Heart right ventricle (tissue), 16 donors: ENCODE data around the gene RBMS3. TPM values are rescaled to one million over a fixed set of nuclear protein-coding genes. Genes with fewer than 3 reads are reported as not detected.

ENCODE experiments used
- ATAC-seq, 8 donors: fragments of 200-7000 bp; cut with Tn5 transposase; one replicate each; pipeline ENCODE4 v1.9.1; 2020; ENCODE audit warnings: mild to moderate bottlenecking in 8 of 8, moderate library complexity in 8 of 8, moderate number of reproducible peaks in 1 of 8
- DNase-seq, 2 donors: peaks; one replicate each; pipeline ENCODE4 v3.0.0-alpha.2; 2020
- H3K27ac ChIP-seq, 10 donors: fragments of 200-600 bp; sonication (generic) in 2 of 10; one replicate each; pipeline versions ENCODE4 v1.5.0 to v1.8.0; 2020 to 2022; ENCODE audit warnings: mild to moderate bottlenecking in 3 of 10
- H3K27me3 ChIP-seq, 7 donors: fragments of 200-600 bp; one replicate each; pipeline ENCODE4 v1.8.0; 2021 to 2022; ENCODE audit warnings: mild to moderate bottlenecking in 2 of 7
- H3K36me3 ChIP-seq, 9 donors: fragments of 200-600 bp; sonication (generic) in 1 of 9; one replicate each; pipeline versions ENCODE4 v1.5.0 to v1.8.0; 2020 to 2022; ENCODE audit warnings: mild to moderate bottlenecking in 2 of 9
- H3K4me1 ChIP-seq, 9 donors: fragments of 200-600 bp; sonication (generic) in 1 of 9; one replicate each; pipeline versions ENCODE4 v1.5.0 to v1.8.0; 2020 to 2022; ENCODE audit warnings: mild to moderate bottlenecking in 4 of 9
- H3K4me3 ChIP-seq, 10 donors: fragments of 200-600 bp; sonication (generic) in 2 of 10; one replicate each; pipeline versions ENCODE4 v1.5.0 to v1.8.0; 2020 to 2022; ENCODE audit warnings: mild to moderate bottlenecking in 7 of 10, moderate library complexity in 2 of 10
- H3K9me3 ChIP-seq, 11 donors: fragments of 200-600 bp in 10 of 11; sonication (generic) in 2 of 11; one replicate each; pipeline versions ENCODE4 v1.5.0 to v1.8.0; 2013 to 2022; ENCODE audit warnings: mild to moderate bottlenecking in 2 of 11, control low read depth in 1 of 11, moderate library complexity in 1 of 11
- WGBS, 2 donors: extraction: QIAGEN DNeasy Blood & Tissue Kit; methylation state at CpG; one replicate each; pipeline ENCODE4 v1.1.7; 2013; ENCODE audit warnings: inconsistent platforms in 1 of 2; 5-methylcytosine and 5-hydroxymethylcytosine counted together
- intact Hi-C, 10 donors: fragments of 100-400 bp; cut with DNase I; formaldehyde crosslinking; loops; one replicate each; pipeline versions ENCODE4 v1.11.1 to v1.14.2; 2022
- polyA plus RNA-seq, 2 donors: library from polyadenylated mRNA; stranded (reverse); fragments of 200-250 nt; gene quantifications; one replicate each; pipeline ENCODE4 v1.2.3, GENCODE V29; 2013
- total RNA-seq, 10 donors: library from RNA; stranded (reverse); fragmentation: NEBNext Ultra II Directional in 3 of 10; extraction: Animal tissue kit (Norgen Biotek cat#: 25700) in 3 of 10; gene quantifications; one replicate each; pipeline versions ENCODE4 v1.2.1 to v1.2.4, GENCODE V29; 2021 to 2023
- TF ChIP-seq, protein P1 (sequence below), 9 donors: fragments of 200-600 bp; sonication (generic) in 2 of 9; IDR thresholded peaks; one replicate each; pipeline versions ENCODE4 v1.5.0 to v1.8.0; 2021 to 2022; ENCODE audit warnings: antibody characterized with exemption in 9 of 9, mild to moderate bottlenecking in 5 of 9, moderate library complexity in 1 of 9
- donor health status: Arrhythmogenic right ventricular cardiomyopathy.
- donor health status: ischemic (EF 13 %, LVEDD 7.1; RV severe dilation, severe dysfunction).
- donor health status: healthy with polysubstance abuse.
- donor health status: DM: no; HTN: yes; CAD: no.
- donor health status: DM: no; HTN: no; CAD: no.
- donor health status: ischemic (EF 25% LVEDD 6.9; RV normal size, moderate dysfunction).
- donor health status: ischemic (EF 25% LVEDD 5.7; RV mildly dilated, moderate dysfunction).
- donor health status: healthy.
- donor health status: DM: yes; HTN: yes; CAD: no.
- donor health status: Ischemic cardiomyopathy.
- donor health status: ischemic (EF 35%, LVEDD 5.7; RV mildly dilated, moderate dysfunction).
- donor health status: nonischemic (EF 11% LVEDD 7.7; RV severe dilation, severe dysfunction).
- donor health status: DM: yes; HTN: yes; CAD: no.
- donor health status: PGD.
- donor health status: ischemic (EF 29% LVEDD 5.4; RV normal size, mild dysfunction).
- donor health status: nonischemic (EF 23%, LVEDD 6.1; RV moderate dilation, normal function).

Gene RBMS3
- total and polyA plus RNA-seq, 12 donors, result 3.2 to 41.1 (median 26.4) TPM

- intact Hi-C loops, result no loop called here
These were observed 346.6 kb downstream of the RBMS3 start for GRCh38 chr3:29627136-29628117.

GRCh38 chr3:29628795-29629194 is 347.9 kb downstream of the RBMS3 start:
- no peaks in the 10 kb centered on the region for H3K27me3 ChIP-seq
- H3K27ac ChIP-seq, result no peak overlapping the region
- DNase-seq, result no peak
- no peaks in the 10 kb centered on the region for H3K9me3 ChIP-seq
- H3K36me3 ChIP-seq, result no peaks in the 10 kb centered on the region
- peaks cover 0 to 27% (median 15%) of the 10 kb centered on the region in 9 donors for H3K4me1 ChIP-seq
- intact Hi-C loops, result no loop called here
- TF ChIP-seq, protein P1, sequence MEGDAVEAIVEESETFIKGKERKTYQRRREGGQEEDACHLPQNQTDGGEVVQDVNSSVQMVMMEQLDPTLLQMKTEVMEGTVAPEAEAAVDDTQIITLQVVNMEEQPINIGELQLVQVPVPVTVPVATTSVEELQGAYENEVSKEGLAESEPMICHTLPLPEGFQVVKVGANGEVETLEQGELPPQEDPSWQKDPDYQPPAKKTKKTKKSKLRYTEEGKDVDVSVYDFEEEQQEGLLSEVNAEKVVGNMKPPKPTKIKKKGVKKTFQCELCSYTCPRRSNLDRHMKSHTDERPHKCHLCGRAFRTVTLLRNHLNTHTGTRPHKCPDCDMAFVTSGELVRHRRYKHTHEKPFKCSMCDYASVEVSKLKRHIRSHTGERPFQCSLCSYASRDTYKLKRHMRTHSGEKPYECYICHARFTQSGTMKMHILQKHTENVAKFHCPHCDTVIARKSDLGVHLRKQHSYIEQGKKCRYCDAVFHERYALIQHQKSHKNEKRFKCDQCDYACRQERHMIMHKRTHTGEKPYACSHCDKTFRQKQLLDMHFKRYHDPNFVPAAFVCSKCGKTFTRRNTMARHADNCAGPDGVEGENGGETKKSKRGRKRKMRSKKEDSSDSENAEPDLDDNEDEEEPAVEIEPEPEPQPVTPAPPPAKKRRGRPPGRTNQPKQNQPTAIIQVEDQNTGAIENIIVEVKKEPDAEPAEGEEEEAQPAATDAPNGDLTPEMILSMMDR (IDR thresholded peaks at IDR 0.05), result no peak
- no peak for ATAC-seq
- 62 to 64% methylated on average over 2 of the region's 2 CpGs for WGBS, 2 donors
- H3K4me3 ChIP-seq, result no peak overlapping the region

More at GRCh38 chr3:29627136-29628117, 346.6 kb downstream of the RBMS3 start:
- ATAC-seq (no peak), DNase-seq (no peak)
- no peak overlapping the region for H3K27ac ChIP-seq
- WGBS, 2 donors, result 91% methylated on average over 2 of the region's 2 CpGs
- no peaks in the 10 kb centered on the region for H3K27me3 ChIP-seq
- H3K36me3 ChIP-seq, result no peaks in the 10 kb centered on the region
- H3K4me1 ChIP-seq, result peaks cover 0 to 27% (median 15%) of the 10 kb centered on the region in 9 donors
- H3K9me3 ChIP-seq, result no peaks in the 10 kb centered on the region
- H3K4me3 ChIP-seq, result no peak overlapping the region
- TF ChIP-seq, protein P1 (IDR thresholded peaks at IDR 0.05), result no peak

DNA sequence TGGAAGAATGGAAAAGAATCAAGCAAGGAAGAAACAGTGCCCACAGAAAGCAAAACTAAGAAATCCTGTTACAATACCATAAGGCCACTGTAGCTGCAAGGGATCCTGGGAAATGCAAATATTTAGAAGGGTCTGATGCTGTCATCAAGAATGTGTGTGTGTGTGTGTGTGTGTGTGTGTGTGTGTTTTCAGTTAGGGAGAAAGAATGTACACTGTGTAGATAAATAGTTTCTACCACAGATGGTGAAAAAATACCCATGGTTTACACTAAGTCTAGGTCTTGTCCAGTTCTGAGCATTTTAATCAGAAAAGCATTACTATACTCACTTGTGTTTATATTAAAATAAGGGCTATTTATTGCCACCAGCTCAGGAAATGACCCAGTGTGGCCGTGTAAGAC is 355.0 kb downstream of the RBMS3 start:
- H3K4me3 ChIP-seq, result no peak overlapping the region
- no peak for ATAC-seq
- peaks cover 0 to 14% (median 4%) of the 10 kb centered on the region in 11 donors for H3K9me3 ChIP-seq
- no peaks in the 10 kb centered on the region for H3K27me3 ChIP-seq
- intact Hi-C loops, result loop anchor here in 1 of 10 donors (5.0 kb wide), 1 partner anchor 354 kb away; the partner anchor contains the start of gene RBMS3
- TF ChIP-seq, protein P1 (IDR thresholded peaks at IDR 0.05), result no peak
- H3K36me3 ChIP-seq, result no peaks in the 10 kb centered on the region
- H3K4me1 ChIP-seq, result peaks cover 0 to 41% (median 30%) of the 10 kb centered on the region in 9 donors
- 23 to 24% methylated on average over 1 of the region's 1 CpG for WGBS, 2 donors
- DNase-seq, result no peak
- no peak overlapping the region for H3K27ac ChIP-seq

DNA sequence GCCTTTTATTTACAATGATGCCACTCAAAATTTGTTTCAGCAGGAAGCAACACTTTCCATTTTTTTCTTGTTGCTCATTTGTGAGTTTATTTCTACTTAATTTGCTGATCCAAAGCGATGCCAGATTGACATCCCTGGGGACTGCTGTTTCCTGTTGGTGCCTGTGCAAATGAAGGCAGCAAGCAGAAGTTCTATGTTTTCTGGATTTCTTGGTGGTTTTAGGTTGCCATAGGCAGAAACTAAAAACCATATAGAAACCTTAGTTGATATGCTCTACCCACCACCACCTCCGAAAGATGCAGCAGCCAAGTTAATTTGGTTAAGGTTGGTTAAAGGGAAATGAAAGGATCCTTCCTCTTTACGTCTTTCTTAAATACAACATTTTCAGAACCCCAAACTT is 356.2 kb downstream of the RBMS3 start:
- DNase-seq (peak in 1 of 2 donors; percentile 41), ATAC-seq (no peak)
- Histone ChIP-seq H3K4me1 (peaks cover 0 to 48% (median 39%) of the 10 kb centered on the region in 9 donors), H3K27me3 (no peaks in the 10 kb centered on the region), H3K4me3 (no peak overlapping the region), H3K36me3 (no peaks in the 10 kb centered on the region), H3K9me3 (peaks cover 0 to 14% (median 4%) of the 10 kb centered on the region in 11 donors), H3K27ac (no peak overlapping the region)
- TF ChIP-seq, protein P1 (IDR thresholded peaks at IDR 0.05), result no peak
- intact Hi-C loops, result loop anchor here in 1 of 10 donors (5.0 kb wide), 1 partner anchor 355 kb away; the partner anchor contains the start of gene RBMS3
- 58 to 72% methylated on average over 3 of the region's 3 CpGs for WGBS, 2 donors
